GM12878 (cell line): Measurements from ENCODE around the gene OR6M1. TPM values are rescaled to one million over a fixed set of nuclear protein-coding genes. Genes with fewer than 3 reads are reported as not detected.

Experiments
- ATF7 ChIP-seq: fragments of 450-650 bp; IDR thresholded peaks from 2 replicates; pipeline ENCODE4 v1.6.1; 2016; ENCODE audit warnings: low read depth, mild to moderate bottlenecking
- BACH1 ChIP-seq: fragments of 450-650 bp; IDR thresholded peaks from 2 replicates; pipeline ENCODE4 v1.6.1; 2017; ENCODE audit warnings: mild to moderate bottlenecking, borderline replicate concordance
- BCL11A ChIP-seq: IDR thresholded peaks from 2 replicates; pipeline ENCODE4 v1.6.1; 2011; ENCODE audit warnings: low read depth, low read length
- BHLHE40 ChIP-seq, 2 experiments: fragments of 450-650 bp in 1 of 2; IDR thresholded peaks; 2 replicates each; pipeline ENCODE4 v1.6.1; 2011 to 2017; ENCODE audit warnings: low read depth in 2 of 2, borderline replicate concordance in 1 of 2, improper control_type of control experiment in 1 of 2, low read length in 1 of 2, mild to moderate bottlenecking in 1 of 2
- CHD4 ChIP-seq: fragments of 200-600 bp; sonication (generic); IDR thresholded peaks from 2 replicates; pipeline ENCODE4 v1.6.1; 2016; ENCODE audit warnings: mild to moderate bottlenecking
- CREB1 ChIP-seq: IDR thresholded peaks from 2 replicates; pipeline ENCODE4 v1.6.1; 2012; ENCODE audit warnings: low read depth, mild to moderate bottlenecking, inconsistent platforms
- CREM ChIP-seq: IDR thresholded peaks from 2 replicates; pipeline ENCODE4 v1.6.1; 2014; ENCODE audit warnings: antibody characterized with exemption, low read depth
- EED ChIP-seq: sonication (generic); IDR thresholded peaks from 2 replicates; pipeline ENCODE4 v1.6.1; 2016; ENCODE audit warnings: antibody characterized with exemption, low read depth
- FOXM1 ChIP-seq: IDR thresholded peaks from 2 replicates; pipeline ENCODE4 v1.6.1; 2012; ENCODE audit warnings: low read depth, mild to moderate bottlenecking, inconsistent platforms, low read length, moderate library complexity
- IRF4 ChIP-seq: IDR thresholded peaks from 2 replicates; pipeline ENCODE4 v1.6.1; 2011; ENCODE audit warnings: low read depth, low read length
- JUNB ChIP-seq: IDR thresholded peaks from 2 replicates; pipeline ENCODE4 v1.6.1; 2016; ENCODE audit warnings: antibody characterized with exemption, mild to moderate bottlenecking
- LARP7 ChIP-seq: fragments of 450-650 bp; IDR thresholded peaks from 2 replicates; pipeline ENCODE4 v1.6.1; 2017; ENCODE audit warnings: mild to moderate bottlenecking
- MEF2A ChIP-seq: IDR thresholded peaks from 2 replicates; pipeline ENCODE4 v1.6.1; 2011; ENCODE audit warnings: low read depth, mild to moderate bottlenecking, low read length, moderate library complexity; ENCODE audit not compliant: insufficient read depth
- MEF2B ChIP-seq: fragments of 450-650 bp; IDR thresholded peaks from 2 replicates; pipeline ENCODE4 v1.6.1; 2018; ENCODE audit warnings: mild to moderate bottlenecking, moderate library complexity; ENCODE audit not compliant: partially characterized antibody, poor library complexity, severe bottlenecking
- MTA2 ChIP-seq: fragments of 450-650 bp; IDR thresholded peaks from 2 replicates; pipeline ENCODE4 v1.6.1; 2016; ENCODE audit warnings: low read depth, mild to moderate bottlenecking, moderate library complexity
- MXI1 ChIP-seq: fragments of 150-350 bp; IDR thresholded peaks from 2 replicates; pipeline ENCODE4 v1.6.1; 2011; ENCODE audit warnings: low read depth, mild to moderate bottlenecking, inconsistent platforms, low read length, improper control_type of control experiment
- MYB ChIP-seq: fragments of 150-350 bp; IDR thresholded peaks from 2 replicates; pipeline ENCODE4 v1.6.1; 2014; ENCODE audit warnings: mild to moderate bottlenecking, low read depth, low read length, borderline replicate concordance
- NBN ChIP-seq: fragments of 450-650 bp; IDR thresholded peaks from 2 replicates; pipeline ENCODE4 v1.6.1; 2016
- POLR2AphosphoS2 ChIP-seq: IDR thresholded peaks from 2 replicates; pipeline ENCODE4 v1.6.1; 2011; ENCODE audit warnings: low read depth, mild to moderate bottlenecking, low read length, improper control_type of control experiment, moderate library complexity
- POU2F2 ChIP-seq: IDR thresholded peaks from 3 replicates; pipeline ENCODE4 v1.6.1; 2011; ENCODE audit warnings: low read depth, mild to moderate bottlenecking, low read length, borderline replicate concordance
- RAD51 ChIP-seq: fragments of 450-650 bp; IDR thresholded peaks from 2 replicates; pipeline ENCODE4 v1.6.1; 2016; ENCODE audit warnings: moderate library complexity, mild to moderate bottlenecking, inconsistent platforms
- RB1 ChIP-seq: fragments of 450-650 bp; formaldehyde crosslinking; IDR thresholded peaks from 2 replicates; pipeline ENCODE4 v1.6.1; 2017; ENCODE audit warnings: mild to moderate bottlenecking, borderline replicate concordance
- RUNX3 ChIP-seq: IDR thresholded peaks from 2 replicates; pipeline ENCODE4 v1.6.1; 2012; ENCODE audit warnings: low read length, inconsistent platforms
- SMAD1 ChIP-seq: fragments of 450-650 bp; IDR thresholded peaks from 2 replicates; pipeline ENCODE4 v1.6.1; 2018; ENCODE audit warnings: mild to moderate bottlenecking, low read depth; ENCODE audit not compliant: partially characterized antibody
- SMARCA5 ChIP-seq: fragments of 450-650 bp; IDR thresholded peaks from 2 replicates; pipeline ENCODE4 v1.6.1; 2017; ENCODE audit warnings: mild to moderate bottlenecking
- SUPT20H ChIP-seq: IDR thresholded peaks from 2 replicates; pipeline ENCODE4 v1.6.1; 2011; ENCODE audit warnings: low read depth, mild to moderate bottlenecking, low read length, moderate library complexity, borderline replicate concordance; ENCODE audit not compliant: control insufficient read depth
- TARDBP ChIP-seq: IDR thresholded peaks from 2 replicates; pipeline ENCODE4 v1.6.1; 2016; ENCODE audit warnings: borderline replicate concordance
- TCF3 ChIP-seq: IDR thresholded peaks from 2 replicates; pipeline ENCODE4 v1.6.1; 2012; ENCODE audit warnings: low read depth, mild to moderate bottlenecking, low read length, borderline replicate concordance; ENCODE audit not compliant: insufficient read depth
- ZNF207 ChIP-seq: fragments of 450-650 bp; IDR thresholded peaks from 2 replicates; pipeline ENCODE4 v1.6.1; 2014; ENCODE audit warnings: antibody characterized with exemption, mild to moderate bottlenecking, borderline replicate concordance
- ZNF274 ChIP-seq: IDR thresholded peaks from one replicate; pipeline ENCODE4 v1.8.0; 2011; ENCODE audit not compliant: insufficient read length, insufficient read depth
- polyA plus RNA-seq, 11 experiments: library from polyadenylated mRNA; depleted of rRNA in 4 of 11; unstranded in 6 of 11; stranded (reverse) in 5 of 11; fragments of >200 nt; fragmentation: Nextera tagmentation in 4 of 11; fragmentation: Illumina TruSeq in 1 of 11; extraction: Ambion mirVana in 4 of 11; extraction: Trizol in 1 of 11; gene quantifications; 1 replicate in 1 of 11; 2 replicates in 10 of 11; pipeline versions ENCODE4 v1.2.1 to v1.2.3, GENCODE V29; 2011 to 2016; ENCODE audit warnings: inconsistent platforms in 2 of 11, missing spikeins in 2 of 11, low read depth in 1 of 11
- total RNA-seq, 4 experiments: library from RNA; depleted of rRNA in 3 of 4; stranded (reverse); fragments of >200 nt in 3 of 4; fragmentation: Illumina TruSeq in 1 of 4; extraction: Trizol in 1 of 4; gene quantifications; 2 replicates each; pipeline versions ENCODE4 v1.2.1 to v1.2.3, GENCODE V29; 2013 to 2021
- TF ChIP-seq, protein P1 (sequence below): fragments of 450-650 bp; IDR thresholded peaks from 2 replicates; pipeline ENCODE4 v1.6.1; 2017; ENCODE audit warnings: borderline replicate concordance
- TF ChIP-seq, protein P2 (sequence below): IDR thresholded peaks from 2 replicates; pipeline ENCODE4 v1.6.1; 2012; ENCODE audit warnings: low read length, inconsistent platforms
- TF ChIP-seq, protein P3 (sequence below): IDR thresholded peaks from 2 replicates; pipeline ENCODE4 v1.6.1; 2012; ENCODE audit warnings: low read depth, low read length, improper control_type of control experiment

The OR6M1 gene
- total and polyA plus RNA-seq, 10 of the 15 experiments (the other 5 are each of a cell fraction or from before 2014, with no cell fraction given) = not detected

DNA sequence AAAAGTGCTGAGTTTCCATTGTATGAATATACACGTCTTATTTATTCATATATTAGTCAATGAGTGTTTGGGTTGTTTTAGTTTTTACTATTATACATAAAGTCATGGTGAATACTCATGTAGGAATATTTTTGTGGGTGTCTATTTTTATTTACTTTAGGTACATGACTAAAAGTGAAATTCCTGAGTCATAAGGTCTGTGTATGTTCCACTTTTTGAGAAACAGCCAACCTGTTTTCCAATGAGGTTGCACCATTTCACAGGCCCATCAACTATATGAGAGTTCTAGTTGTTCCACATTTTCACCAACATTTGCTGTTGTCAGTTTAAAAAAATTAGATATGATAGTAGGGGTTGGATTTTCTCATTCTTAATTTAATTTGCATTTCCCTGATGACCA, 45.3 kb downstream of the OR6M1 start (continued):
- TF ChIP-seq, protein P1, sequence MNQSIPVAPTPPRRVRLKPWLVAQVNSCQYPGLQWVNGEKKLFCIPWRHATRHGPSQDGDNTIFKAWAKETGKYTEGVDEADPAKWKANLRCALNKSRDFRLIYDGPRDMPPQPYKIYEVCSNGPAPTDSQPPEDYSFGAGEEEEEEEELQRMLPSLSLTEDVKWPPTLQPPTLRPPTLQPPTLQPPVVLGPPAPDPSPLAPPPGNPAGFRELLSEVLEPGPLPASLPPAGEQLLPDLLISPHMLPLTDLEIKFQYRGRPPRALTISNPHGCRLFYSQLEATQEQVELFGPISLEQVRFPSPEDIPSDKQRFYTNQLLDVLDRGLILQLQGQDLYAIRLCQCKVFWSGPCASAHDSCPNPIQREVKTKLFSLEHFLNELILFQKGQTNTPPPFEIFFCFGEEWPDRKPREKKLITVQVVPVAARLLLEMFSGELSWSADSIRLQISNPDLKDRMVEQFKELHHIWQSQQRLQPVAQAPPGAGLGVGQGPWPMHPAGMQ = no peak
- TF ChIP-seq LARP7 (no peak), BACH1 (no peak), CREB1 (no peak), MXI1 (no peak), SUPT20H (no peak), RAD51 (no peak), TARDBP (no peak), SMAD1 (no peak), POLR2AphosphoS2 (no peak), MYB (no peak), CREM (peak; percentile 48; the same call in 1 of the 2 replicates), RB1 (no peak), RUNX3 (peak; percentile 77), CHD4 (no peak), JUNB (peak; percentile 97), NBN (no peak), IRF4 (peak; percentile 74; the same call in 1 of the 2 replicates), SMARCA5 (no peak), BHLHE40 (IDR thresholded peaks at IDR 0.05; ENCODE audit: borderline replicate concordance in 1 of 2, low read depth in 2 of 2, low read length in 1 of 2) (no peak), POU2F2 (no peak), TCF3 (no peak), MTA2 (no peak), ZNF274 (no peak), FOXM1 (peak; percentile 74; the same call in 1 of the 2 replicates), ZNF207 (no peak), BCL11A (peak; percentile 38; the same call in 1 of the 2 replicates), MEF2A (peak; percentile 90), ATF7 (no peak), MEF2B (peak; percentile 35), EED (peak; percentile 58; the same call in 1 of the 2 replicates)
- TF ChIP-seq, protein P2, sequence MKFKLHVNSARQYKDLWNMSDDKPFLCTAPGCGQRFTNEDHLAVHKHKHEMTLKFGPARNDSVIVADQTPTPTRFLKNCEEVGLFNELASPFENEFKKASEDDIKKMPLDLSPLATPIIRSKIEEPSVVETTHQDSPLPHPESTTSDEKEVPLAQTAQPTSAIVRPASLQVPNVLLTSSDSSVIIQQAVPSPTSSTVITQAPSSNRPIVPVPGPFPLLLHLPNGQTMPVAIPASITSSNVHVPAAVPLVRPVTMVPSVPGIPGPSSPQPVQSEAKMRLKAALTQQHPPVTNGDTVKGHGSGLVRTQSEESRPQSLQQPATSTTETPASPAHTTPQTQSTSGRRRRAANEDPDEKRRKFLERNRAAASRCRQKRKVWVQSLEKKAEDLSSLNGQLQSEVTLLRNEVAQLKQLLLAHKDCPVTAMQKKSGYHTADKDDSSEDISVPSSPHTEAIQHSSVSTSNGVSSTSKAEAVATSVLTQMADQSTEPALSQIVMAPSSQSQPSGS = peak; percentile 77
- TF ChIP-seq, protein P3, sequence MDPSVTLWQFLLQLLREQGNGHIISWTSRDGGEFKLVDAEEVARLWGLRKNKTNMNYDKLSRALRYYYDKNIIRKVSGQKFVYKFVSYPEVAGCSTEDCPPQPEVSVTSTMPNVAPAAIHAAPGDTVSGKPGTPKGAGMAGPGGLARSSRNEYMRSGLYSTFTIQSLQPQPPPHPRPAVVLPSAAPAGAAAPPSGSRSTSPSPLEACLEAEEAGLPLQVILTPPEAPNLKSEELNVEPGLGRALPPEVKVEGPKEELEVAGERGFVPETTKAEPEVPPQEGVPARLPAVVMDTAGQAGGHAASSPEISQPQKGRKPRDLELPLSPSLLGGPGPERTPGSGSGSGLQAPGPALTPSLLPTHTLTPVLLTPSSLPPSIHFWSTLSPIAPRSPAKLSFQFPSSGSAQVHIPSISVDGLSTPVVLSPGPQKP = no peak
